ENCODE measurements around the gene PTTG2.
"Not testable (repeated sequence)": the region's sequence is repeated elsewhere in the genome, so short reads cannot be mapped to it uniquely, and the experiment has no call there.

PTTG2 gene

DNA sequence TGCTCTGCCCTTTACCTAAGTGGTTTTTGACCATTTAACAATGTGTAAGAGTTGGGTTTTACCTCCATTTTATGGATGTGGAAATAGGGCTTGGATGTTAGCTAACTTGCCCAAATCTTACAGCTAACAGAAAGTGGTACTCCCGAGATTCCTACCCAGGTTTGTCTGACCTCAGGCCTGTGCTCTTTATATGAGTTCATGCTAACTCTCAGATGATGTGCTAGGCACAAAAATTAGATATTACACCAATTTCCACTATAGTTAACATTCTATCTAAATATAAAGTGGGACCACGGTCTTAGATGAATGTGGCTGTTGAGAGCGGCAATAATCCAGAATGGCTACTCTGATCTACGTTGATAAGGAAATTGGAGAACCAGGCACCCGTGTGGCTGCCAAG is at the start of gene PTTG2:
Gene PTTG2, plus strand, starts transcription at position 301 of the 400 bp plus-strand sequence. Its CDS starts 37 bp downstream, at position 338.
- no peak for DNase-seq

DNA sequence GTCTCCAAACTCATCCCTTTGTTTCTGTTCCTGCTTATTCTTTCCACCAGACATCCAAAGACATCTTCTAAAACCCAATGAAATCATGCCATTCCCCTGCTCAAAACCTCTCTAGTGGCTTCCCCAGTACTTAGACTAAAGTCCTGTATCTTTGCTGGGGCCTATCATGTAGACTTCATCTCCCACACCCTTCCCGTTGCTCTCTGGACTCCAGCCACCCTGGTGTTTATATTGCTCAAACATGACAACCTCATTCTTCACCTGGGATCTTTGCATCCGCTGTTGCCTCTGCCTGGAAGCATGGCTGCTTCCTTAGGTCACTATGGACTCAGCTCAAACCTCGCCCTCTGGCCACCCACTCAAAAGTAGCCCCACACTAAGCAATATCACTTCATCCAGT is 45.7 kb upstream of the PTTG2 start:
- DNase-seq = no peak

DNA sequence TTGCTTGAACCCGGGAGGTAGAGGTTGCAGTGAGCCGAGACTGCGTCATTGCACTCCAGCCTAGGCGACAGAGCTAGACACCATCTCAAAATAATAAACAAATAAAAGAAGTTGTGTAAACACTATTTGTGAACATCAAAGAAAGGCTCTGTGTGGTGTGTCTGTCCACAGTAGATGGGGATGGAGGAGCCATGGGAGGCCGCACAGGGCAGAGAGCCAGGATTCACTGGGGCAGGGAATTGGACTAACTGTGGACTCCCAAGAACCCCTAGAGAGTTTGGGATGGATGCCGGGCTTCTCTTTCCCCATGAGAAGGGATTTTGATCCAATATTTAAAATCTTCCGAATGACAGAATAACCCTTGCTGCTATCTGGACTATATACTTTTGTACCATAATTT is 42.8 kb upstream of the PTTG2 start:
- no peak for DNase-seq

DNA sequence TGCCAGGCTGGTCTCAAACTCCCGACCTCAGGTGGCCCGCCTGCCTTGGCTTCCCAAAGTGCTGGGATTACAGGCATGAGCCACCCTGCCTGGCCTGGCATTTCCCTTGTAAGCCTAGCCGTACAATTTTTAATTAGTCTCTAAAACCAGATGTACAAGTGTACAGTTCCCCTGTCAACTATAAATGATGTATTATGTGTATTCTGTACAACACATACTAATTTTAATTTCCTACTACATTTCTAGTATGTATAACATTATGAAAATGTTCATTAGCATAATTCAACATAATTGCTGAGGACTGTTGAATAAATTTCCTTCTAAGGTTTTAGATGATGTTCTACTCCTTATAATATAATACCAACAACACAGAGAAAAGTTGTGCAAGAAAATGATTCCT is 41.5 kb upstream of the PTTG2 start:
- no peak for DNase-seq

DNA sequence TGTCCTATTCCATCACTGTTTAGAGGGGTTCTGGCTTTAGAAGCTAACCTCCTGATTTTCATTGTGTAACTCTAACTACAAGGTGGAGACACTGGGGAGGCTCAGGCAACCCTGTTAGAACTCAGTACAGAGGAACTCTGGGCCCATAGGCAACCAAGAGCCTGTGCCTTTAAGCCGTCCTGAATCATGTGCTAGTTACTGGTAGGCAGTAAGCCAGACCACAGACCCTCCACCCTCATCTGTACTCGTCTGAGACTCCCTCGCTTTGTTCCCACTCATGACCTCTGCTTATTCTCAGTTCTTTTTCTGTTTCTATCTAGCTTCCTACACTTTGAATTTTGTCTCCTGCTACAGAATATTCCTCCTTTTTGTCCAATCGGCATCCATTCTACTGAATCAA is 37.9 kb upstream of the PTTG2 start:
- peak; percentile 66 for DNase-seq

DNA sequence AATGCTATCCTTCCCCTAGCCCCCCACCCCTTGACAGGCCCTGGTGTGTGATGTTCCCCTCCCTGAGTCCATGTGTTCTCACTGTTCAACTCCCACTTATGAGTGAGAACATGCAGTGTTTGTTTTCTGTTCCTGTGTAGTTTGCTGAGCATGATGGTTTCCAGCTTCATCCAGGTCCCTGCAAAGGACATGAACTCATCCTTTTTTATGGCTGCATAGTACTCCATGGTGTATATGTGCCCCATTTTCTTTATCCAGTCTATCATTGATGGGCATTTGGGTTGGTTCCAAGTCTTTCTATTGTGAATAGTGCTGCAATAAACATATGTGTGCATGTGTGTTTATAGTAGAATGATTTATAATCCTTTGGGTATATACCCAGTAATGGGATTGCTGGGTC is 37.1 kb upstream of the PTTG2 start:
- not testable (repeated sequence) for DNase-seq

DNA sequence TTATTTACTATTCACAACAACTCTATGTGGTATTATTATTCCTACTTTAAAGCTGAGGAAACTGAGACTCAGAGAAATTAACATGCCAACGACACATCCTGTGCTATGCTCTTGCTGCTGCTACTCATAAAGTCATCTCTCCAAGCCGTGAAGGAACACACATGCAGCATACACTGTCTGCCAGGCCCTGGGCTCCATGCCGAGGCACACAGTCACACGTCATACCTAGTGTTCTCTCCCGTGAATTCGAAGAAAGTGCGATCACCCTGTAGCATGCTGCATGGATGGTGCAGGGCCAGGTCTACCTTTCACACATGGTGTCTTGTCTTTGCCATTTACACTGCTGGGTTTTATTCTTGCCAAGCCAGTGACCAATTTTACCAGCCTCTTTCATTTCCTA is 35.3 kb upstream of the PTTG2 start:
- DNase-seq = no peak

DNA sequence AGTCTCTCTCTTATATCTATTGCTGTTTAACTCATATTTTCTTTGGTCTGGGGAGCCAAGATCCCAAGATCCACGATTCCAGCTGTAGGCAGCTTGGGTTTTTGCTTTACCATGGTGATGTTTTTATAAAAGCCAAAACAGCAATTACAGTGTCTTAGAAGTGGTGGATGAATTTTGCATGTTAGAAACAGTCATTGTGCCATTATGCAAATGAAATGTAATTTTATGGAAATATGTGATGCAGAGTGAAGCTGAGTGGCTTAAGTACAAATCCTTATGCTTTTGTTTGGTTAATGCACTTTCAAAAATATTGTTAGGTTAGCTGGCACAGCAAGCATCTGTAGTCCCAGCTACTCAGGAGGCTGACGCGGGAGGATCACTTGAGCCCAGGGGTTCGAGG is 32.8 kb upstream of the PTTG2 start:
- no peak for DNase-seq

DNA sequence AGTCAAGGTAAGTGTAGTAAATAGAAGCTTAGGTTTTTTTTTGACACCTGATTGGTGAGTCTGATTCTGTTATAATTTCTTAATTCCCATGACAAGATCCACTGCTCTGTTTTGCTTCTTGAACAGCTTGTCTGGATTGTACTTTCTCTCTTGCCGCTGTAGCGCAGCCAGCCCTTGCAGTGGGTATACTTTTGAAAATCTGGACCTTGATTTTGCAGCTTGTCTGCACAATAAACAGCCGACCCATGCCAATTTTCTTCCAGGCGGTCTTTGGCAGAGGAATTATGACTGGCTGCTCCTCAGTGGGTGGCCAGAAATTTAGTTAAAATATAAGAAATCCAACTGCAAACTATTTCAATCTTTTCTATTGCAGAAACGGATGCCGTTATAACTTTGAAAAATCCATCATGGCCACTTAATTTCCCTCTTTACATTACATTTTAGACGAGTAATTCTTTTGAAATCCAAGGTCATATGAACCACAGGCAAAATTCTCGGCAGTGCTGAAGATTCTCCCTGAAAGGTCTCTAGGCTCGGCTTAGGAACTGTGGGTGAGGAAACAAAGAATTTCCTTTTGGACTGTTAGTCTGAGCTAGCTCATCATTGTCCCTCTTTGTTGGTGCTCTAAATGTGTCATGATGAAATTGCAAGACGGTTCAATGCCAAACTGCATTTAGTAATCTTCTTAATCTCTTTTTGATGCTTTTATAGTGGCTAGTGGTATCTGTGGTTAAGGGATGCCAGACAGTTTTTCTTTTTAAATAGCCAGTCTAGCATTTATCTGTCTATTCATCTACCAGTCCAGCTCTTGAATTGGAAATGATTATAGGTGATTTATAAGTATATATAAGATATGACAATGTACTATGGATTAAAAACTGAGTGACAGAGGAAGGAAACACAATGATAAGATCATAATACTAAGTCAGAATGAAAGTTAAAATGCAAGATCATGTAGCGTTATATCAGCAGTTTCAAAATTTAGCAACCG is 31.5 kb upstream of the PTTG2 start:
- peak; percentile 47 for DNase-seq

DNA sequence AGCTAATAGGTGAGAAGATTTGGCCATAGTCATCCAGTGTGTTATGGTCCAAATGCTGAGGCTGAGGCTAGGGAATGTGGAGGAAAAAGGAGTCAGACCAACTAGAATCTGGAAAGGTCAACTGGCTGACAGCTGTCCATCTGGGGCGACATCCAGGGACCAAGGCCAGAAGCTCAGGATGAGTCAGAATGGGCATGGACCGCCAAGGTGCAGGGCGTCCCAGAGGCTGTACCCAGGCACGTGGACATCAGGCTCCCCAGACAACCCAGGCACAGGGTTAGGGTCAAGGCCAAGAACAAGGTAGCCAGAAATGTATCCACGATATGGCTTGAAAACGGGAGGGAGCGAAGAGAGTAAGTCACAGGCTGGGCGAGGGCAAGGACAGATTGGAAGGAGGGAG is 26.1 kb upstream of the PTTG2 start:
- DNase-seq = no peak

DNA sequence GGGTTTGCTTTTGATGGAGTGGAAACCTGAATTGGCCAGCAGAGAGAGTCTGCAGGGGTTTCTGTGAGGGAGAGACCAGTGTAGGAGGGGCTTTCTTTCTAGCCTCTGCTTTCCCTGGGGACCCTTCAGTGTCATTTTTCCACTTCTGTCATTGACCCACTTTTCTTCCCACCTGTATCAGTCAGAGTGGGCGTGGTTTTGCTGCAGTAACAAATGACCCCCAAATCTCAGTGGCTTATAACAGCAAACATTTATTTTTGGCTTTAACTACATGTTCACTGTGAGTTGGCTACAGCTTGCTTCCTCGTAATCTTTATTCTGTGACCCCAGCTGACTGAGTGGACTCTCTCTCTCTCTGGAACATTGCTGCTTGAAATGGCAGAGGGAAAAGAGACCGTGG is 25.6 kb upstream of the PTTG2 start:
- DNase-seq = no peak

DNA sequence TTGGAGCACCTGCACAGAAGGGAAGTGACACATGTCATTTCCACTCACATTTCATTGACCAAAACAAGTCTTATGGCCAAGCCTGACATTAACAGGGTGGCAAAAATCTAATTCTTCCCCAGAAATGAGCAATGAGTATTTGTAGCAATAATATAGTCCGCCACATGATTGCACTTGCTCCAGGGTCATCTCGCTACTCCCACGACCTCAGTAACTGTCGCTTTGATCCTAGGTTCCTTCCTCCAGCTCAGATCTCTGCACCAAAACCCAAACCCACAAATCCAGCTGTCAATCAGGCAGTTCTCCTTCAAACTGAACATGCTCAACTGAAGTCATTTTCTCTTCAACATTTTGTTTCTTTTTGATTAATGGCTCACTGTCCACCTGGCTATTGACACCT is 25.2 kb upstream of the PTTG2 start:
- no peak for DNase-seq

DNA sequence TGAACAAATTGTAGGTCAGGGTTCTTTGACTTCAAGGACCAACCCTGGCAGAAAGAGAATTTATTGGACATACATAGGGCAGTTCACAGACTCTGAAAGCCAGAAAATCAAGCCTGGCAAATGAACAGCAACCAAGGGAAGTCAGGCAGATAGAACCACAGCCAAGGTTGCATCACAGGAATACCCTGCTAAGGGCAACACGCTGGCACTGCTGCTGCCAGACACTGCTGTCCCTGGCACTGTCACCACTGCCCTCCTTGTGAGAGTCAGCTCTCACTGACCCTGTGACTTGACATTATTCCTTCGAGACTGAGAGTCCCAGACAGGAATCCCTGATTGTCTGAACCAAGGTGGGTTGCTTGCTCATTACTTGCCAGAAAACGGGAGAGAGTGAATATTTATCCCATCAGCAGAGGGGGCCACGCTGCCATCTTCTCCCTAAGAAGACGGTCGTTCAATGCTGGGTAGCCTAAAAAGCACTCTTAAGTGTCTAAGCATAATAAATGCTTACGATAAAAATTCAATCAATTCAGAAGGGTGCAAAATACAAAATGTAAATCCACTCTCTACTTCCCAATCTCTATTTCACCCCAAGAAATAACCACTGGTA is 23.2 kb upstream of the PTTG2 start:
- no peak for DNase-seq

DNA sequence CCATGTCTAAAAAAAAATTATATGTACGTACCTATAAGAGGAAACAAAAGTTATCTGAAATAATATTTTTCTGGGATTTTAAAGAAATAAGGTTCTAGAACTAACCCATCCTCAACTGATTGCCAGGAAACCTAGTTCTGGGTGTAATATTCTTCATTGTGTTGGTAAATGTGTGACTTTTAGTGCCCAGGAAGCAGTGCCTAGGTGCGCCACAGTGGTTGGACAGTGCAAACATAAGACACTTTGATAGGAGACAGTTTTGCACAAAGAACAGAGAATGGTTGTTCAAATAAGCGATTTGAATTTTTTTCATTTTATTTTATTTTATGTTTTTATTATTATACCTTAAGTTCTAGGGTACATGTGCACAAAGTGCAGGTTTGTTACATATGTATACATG is 22.0 kb upstream of the PTTG2 start:
- no peak for DNase-seq

DNA sequence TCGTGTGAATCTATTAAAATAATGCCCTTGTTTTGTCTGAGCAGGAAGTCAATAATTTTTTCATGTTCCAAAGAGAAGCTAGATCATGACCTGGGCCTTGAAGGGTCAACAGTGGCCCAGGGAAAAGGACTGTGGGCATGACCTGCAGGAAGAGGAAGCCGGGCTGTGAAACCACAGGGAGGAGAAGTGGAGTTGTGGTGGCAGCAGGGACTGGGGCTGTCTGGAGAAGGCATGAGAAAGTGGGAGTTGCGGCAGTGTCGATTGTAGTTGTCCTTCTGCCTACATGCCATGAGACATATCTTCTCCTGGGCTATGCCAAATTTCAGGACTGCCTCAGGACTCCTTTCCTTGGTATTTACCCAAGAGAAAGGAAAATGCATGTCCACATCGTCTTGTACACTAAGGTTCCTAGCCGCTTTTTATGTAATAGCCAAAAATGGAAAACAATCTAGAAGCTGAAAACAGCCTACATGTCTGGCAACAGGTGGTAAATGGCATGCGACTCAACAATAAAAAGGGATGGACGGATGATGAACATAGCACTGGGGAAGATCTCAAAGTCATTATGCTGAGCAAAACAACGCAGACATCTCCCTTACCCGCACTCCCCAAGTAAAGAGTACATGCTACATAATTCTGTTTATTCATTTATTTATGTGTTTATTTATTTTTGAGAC is 13.6 kb upstream of the PTTG2 start:
- no peak for DNase-seq

DNA sequence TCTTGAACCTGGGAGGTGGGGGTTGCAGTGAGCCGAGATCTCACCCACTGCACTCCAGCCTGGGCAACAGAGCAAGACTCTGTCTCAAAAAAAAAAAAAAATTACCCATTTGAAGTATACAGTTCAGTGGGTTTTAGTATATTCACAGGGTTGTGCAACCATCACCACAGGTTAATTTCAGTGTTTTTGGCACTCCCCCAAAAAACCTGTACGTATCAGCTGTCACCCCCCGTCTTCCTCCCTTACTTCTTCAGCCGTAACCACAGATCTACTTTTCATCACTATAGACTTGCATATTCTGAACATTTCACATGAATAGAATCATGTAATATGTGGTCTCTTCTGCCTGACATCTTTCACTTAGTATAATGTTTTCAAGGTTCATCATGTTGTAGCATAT is 11.7 kb upstream of the PTTG2 start:
- DNase-seq = no peak

DNA sequence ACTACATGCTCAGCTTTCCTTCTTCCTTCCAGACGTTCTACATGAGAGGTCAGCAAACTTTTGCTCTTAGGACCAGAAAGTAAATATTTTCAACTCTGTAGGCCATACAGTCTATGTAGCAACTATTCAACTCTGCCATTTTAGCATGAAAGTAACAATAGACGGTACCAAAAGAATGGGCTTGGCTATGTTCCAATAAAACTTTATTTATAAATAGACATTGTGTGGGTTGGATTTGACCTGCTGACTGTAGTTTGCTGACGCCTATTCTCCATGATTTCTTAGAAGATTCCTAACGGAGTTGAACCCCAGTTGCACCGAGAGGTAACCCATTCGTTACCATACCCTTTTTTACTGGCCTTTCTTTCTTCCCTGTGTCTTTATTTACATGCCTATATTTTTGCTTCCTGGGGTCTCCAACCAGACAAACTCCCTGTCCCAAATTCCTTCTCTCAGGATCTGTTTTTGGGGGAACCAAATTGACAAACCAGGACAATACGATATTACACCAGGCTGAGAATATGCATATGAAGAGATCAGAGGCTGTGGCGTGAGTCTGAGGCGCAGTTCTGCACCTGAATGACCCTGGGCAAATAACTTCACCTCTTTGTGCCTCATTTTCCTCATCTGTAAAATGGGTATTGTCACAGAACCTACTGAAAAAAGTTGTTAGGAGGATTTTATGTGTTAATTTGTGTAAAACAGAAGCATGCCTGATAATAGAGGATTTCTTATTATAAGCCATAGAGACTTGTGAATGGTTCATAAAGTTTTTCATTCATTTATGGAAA is 10.4 kb upstream of the PTTG2 start:
- DNase-seq = no peak

DNA sequence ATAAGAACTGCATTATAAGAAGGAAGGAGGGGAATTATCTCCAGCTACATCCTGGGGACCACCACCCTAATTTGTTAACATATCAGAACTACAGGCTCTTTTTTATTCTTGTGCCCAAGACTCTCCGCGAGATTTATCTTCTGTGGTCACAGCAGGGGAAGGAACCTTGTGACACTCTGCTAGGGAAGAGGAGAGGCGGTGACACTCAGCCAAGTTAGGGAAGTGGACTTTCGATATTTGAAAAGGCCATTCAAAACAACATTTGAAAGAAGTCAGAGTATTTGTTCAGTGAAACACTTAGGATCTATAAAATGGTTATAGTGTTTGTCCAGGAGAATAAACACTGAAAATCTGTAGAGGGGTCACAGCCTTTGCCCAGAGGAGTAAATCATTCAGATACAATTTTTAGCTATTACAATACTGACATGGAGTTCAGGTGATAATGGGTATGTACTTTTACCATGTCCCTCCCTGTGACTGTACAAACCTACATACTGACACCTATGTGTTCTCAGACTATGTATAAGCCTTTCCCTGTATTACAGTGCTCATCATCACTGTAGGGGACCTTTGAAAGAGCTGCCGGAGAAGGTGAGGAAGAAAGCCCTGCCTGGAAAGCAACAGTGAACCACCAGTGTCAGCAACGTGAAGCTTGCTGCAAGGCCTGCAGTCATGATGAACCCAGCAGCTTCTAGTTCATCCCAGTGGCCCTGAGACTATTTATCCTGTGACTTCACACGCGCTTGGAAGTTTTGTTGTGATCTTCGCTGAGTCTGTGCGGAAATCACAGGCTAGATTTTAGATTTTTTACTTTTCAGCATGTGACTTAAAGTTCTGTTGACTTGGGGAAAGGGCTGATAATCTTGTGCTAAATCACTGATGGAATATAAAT is 8.5 kb upstream of the PTTG2 start:
- DNase-seq = no peak

DNA sequence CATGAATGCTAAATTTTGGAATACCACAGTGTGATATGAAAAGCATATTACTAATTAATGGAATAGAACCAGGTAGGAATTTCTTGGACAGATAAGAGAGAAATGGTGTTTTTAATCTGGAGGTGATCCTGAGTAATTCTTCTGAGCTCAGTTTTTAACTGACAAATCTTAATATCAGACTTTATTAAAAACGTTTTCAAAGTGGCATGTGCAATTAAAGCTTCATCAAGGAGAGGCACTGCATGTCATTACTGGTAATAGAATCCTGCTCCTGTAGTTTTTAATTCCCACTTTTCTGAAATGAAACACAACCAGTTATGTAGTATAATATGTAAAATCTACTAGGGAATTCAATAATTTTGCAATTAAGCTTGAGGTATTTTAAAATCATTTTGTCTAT is 7.0 kb upstream of the PTTG2 start:
- DNase-seq = no peak

DNA sequence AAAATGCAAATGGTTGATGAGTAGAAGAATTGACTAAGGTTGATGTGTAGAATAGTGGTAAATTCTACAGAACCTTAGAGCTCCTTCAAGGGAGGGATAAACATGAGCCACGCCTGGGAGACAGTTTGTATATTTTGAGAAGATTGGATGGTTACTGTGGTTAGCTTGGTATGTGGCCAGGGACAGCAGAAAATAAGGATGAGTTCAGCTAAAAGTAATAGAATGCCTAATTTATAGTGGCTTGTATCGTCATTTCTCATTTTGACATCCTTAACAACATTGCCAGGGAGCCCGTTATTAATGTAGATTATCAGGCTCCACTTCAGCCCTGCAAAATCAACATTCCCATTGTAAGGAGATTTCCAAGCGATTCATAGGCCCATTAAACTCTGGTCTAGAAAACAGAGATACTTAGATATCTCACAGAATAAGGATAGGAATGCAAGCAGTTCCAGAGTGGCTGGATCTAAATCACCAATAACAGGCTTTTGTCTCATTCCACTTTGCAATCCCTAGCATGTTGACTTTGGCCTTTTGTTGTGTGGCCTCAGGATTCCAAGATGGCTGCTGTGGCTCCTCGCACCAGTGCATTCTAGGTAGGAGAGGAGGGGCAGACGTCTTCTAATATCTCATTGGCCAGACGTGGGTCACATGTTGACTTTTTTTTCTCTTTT is 6.4 kb upstream of the PTTG2 start:
- peak; percentile 66 for DNase-seq

DNA sequence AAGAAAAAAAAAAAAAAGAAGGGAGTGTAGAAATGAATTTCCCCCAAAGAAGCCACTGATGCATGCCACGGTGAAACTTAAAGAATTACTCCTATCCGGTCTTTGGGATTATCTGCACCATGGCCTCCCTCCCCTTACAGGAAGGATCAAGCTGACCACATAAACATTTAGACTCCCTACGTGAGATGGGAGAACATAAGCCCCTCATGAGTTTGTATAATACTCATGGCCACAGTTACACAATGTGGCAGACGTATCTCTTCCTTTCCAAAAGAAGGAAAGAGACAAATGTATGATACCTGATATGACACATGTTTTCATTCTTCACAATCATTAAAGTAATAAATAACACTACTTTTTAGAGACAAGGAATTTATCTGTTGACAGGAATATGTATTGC is 3.3 kb upstream of the PTTG2 start:
- no peak for DNase-seq
